ENCODE measurements around the gene NOD1.

NOD1 gene

DNA sequence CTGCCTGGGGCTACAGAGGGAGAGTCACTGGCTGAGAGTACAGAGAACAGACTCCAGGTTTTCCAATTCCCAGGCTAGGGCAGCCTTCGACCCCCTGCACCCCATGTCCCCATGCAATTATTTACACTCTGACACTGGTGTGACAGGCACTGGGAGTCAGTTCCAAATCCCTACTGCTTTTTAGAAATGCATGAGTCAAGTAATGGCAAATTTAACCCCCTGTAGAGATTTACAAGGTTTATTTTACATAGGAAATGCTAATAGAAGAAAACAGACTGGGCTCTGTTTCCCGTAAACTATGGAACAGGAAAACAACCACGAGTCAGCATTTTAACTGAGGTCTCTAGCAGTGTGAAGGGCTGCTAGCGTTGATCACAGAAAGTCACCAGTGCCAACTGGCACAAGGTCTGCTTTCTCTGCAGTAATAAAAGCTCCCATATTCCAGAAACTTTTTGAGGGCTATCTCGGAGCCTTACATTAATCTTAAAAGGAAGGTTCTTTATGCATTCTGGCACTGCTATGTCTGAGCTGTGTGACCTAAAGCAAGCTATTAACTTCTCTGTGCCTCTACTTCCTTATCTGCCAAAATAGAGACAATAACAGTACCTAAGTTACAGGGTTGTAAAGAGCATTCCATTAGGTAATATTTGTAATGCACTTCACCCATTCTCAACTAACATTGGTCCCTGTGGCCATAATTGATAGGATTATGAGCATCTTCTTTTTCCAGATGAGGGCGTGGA is 28.2 kb downstream of the NOD1 start:
- Mint-ChIP-seq H3K27ac (no peak overlapping the region), H3K4me1 (peaks cover 5% of the 10 kb centered on the region), H3K9me3 (no peaks in the 10 kb centered on the region), H3K4me3 (no peak overlapping the region), H3K27me3 (no peaks in the 10 kb centered on the region), H3K36me3 (peaks cover 9% of the 10 kb centered on the region)

DNA sequence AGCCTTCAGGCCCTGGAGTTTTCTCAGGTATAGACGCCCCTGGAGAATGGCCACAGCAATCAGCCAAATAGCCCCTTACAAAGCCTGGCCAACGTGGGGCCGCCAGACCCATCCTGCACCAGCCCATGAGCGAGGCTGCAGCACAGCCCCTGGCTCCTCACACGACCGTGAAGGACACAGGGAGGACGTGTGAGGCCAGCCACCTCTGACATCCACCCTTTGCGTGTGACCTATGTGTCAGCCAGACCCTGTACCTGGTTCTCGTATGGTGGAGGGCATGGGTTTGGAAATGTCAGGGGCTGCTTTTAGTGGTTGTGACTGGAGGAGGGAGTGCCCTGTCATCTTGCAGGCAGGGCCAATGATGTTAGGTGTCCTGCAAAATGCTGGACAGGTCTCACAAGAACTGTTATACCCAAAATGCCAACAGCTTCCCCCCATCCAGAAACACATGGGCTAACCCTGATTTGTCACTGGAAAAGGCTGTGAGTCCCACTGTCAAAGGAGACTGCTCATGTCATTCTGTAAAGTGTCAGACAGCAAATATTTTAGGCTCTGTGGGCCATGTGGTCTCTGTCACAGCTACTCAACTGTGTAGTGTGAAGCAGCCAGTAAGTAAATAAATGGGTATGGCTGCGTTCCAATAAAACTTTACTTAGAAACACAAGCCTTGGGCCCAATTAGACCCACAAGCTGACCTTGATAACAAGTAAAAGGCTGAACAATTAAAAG is 30.0 kb downstream of the NOD1 start:
- no peak overlapping the region for H3K4me3 Mint-ChIP-seq
- H3K36me3 Mint-ChIP-seq, result peaks cover 8% of the 10 kb centered on the region
- no peak overlapping the region for H3K27ac Mint-ChIP-seq
- no peaks in the 10 kb centered on the region for H3K9me3 Mint-ChIP-seq
- H3K4me1 Mint-ChIP-seq, result peaks cover 5% of the 10 kb centered on the region
- no peaks in the 10 kb centered on the region for H3K27me3 Mint-ChIP-seq

DNA sequence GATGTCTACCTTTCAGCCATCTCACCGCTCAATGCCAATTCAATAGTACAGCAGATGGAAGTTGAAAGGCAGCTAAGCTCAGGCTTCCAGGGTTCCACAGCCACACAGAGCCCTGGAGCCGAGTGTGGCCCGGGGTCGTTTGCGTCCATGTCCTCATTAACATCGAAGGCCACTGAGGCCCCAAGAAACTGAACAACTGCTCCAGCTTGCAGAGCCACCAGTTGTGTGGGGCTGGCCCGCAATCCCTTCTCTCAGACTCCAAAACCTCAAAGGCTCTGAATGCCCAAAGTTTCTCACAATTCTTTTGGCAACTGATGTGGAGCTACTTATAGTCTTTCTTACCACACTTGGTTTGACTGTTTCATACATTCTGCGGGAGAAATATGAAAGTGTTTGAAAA is 31.1 kb downstream of the NOD1 start:
- Mint-ChIP-seq H3K27ac (no peak overlapping the region), H3K9me3 (no peaks in the 10 kb centered on the region), H3K4me1 (peaks cover 5% of the 10 kb centered on the region), H3K4me3 (no peak overlapping the region), H3K36me3 (peaks cover 8% of the 10 kb centered on the region), H3K27me3 (no peaks in the 10 kb centered on the region)

DNA sequence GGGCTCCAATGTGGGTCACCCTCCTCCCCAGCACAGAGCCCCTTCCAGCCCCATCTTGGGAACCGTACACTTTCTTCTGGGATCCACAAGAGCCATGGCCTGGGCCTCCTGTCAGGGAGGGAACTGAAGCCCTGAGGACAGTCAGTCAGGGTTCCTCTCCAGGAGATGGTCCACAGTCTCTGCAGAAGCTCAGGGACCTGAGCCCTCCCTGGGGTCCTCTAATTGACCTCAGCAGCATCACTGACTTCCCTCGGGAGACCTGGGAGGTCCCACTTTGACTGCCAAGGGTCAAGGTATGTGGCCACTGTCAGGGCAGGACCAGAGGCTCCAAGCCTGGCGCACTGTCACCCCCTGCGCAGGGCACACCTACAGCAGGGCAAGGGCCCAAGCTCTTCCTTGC is 32.3 kb downstream of the NOD1 start:
- Mint-ChIP-seq H3K27ac (no peak overlapping the region), H3K36me3 (peaks cover 8% of the 10 kb centered on the region), H3K9me3 (no peaks in the 10 kb centered on the region), H3K4me1 (peaks cover 5% of the 10 kb centered on the region), H3K4me3 (no peak overlapping the region), H3K27me3 (no peaks in the 10 kb centered on the region)

DNA sequence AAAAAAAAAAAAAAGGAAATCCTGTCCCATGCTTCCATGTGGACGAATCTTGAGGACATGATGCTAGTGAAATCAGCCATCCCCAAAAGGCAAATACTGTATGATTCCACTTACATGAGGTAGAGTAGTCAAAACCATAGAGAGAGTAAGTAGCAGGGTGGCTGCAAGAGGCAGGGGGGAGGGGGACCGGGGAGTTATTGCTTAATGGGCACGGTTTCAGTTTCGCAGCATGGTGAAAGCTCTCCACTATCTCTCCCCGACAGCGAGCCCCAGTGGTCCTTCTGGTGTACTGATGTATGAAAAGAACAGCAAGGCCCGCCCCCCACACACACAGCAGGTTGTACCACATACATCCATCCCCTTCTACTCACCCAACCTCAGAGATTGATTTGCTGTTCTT is 32.8 kb downstream of the NOD1 start:
- no peaks in the 10 kb centered on the region for H3K9me3 Mint-ChIP-seq
- no peak overlapping the region for H3K4me3 Mint-ChIP-seq
- no peaks in the 10 kb centered on the region for H3K27me3 Mint-ChIP-seq
- H3K36me3 Mint-ChIP-seq, result peaks cover 8% of the 10 kb centered on the region
- peaks cover 5% of the 10 kb centered on the region for H3K4me1 Mint-ChIP-seq
- no peak overlapping the region for H3K27ac Mint-ChIP-seq

DNA sequence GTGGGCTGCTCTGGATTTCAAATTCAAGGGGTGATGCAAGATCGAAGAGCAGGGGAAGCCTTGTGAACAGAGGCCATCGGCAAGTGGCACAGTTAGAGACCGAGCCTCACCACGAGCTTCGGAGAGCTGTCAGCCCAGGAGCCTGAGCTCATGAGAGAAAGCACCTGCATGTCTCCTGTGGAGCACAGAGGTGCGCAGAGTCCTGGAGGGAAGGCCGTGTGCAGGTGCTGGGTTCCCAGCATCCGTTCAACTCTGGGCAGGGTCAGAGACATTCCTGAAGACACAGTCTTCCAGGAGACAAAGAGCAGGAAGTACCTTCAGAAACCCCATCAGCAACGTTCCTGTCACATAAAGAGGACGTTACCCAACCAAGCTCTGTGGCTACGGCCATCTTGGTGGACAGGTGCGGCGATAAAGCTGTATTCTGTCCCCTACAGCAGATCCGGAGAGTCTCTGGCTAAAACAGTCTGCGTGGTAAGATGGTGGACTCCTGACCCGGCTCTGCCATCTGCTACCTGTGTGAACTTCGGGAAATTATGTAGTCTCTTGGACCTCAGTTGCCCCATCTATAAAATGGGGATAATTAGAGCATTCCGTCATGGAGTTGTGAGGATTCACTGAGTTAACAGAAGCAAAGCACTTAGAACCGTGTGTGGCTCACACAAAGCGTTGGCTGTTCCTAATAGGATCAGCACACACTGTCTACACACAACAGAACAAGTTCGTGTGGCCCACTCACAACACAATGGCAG is 40.6 kb downstream of the NOD1 start:
- Mint-ChIP-seq H3K27me3 (no peaks in the 10 kb centered on the region), H3K9me3 (no peaks in the 10 kb centered on the region), H3K4me1 (no peaks in the 10 kb centered on the region), H3K36me3 (peaks cover 13% of the 10 kb centered on the region), H3K4me3 (no peak overlapping the region), H3K27ac (no peak overlapping the region)

DNA sequence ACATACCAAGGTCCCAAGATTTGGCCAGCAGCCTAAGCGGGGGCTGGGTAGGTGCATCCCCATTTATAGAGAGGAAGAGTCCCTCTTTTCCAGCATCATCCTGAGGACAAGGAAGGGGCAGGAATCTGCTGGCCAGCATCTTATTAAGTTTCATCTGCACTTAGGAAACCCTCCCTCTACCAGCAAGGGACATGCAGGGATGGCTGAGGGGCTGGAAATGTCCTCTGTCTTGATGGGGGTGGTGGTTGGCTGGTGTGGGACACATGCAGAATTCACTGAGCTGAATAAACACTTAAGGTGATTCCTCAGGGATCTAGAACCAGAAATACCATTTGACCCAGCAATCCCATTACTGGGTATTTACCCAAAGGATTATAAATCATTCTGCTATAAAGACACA is 42.1 kb downstream of the NOD1 start:
- H3K27me3 Mint-ChIP-seq, result no peaks in the 10 kb centered on the region
- H3K9me3 Mint-ChIP-seq, result no peaks in the 10 kb centered on the region
- no peaks in the 10 kb centered on the region for H3K4me1 Mint-ChIP-seq
- H3K36me3 Mint-ChIP-seq, result peaks cover 15% of the 10 kb centered on the region
- no peak overlapping the region for H3K4me3 Mint-ChIP-seq
- H3K27ac Mint-ChIP-seq, result no peak overlapping the region

DNA sequence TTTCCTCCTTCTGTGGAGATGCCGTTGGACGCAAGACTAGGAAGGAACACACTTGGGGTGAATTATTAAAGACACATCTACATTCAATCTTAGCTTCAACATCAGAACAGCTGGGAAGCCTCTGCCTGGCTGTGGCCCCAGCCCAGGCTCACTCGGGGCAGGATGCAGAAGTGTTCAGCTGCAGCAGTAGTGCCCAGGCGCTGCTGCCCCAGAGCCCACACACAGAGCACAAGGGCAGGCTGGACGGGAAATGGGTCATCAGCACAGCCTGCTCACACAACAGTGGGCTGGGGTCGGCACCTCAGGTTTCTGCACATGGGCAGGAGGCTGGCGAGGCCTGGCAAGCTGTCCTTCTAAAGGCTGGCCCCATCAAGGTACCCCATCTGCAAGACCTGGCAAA is 42.5 kb downstream of the NOD1 start:
- Mint-ChIP-seq H3K4me1 (no peaks in the 10 kb centered on the region), H3K27ac (no peak overlapping the region), H3K4me3 (no peak overlapping the region), H3K36me3 (peaks cover 15% of the 10 kb centered on the region), H3K9me3 (no peaks in the 10 kb centered on the region), H3K27me3 (no peaks in the 10 kb centered on the region)

DNA sequence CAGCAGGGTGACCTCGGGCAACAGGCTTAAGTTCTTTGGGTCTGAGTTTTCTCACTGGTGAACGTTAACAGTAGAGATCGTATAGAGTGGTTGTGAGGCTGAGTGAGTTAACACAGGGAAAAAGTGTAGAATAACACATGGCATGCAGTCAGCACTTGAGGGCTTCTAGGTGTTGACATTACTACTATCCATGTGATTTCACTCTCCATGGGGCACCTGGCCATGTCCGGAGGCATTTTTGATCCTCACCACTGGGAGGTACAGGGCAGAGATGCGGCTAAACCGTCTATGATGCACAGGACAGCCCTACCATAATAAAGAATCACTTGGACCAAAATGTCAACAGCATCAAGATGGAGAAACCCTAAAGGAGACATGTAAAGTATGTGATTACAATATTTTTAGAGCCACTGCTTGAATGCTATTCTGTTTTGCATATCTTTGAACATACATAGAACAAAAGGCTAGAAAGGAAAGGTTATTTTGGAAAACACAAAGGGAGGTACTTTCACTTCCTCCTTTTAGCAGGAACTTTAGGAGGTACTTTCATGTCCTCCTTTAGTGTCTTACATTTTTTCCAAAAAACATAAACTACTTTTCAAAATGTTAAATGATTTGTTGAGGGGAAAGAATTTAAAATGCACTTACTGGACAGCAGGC is 44.3 kb downstream of the NOD1 start:
- Mint-ChIP-seq H3K4me3 (no peak overlapping the region), H3K9me3 (no peaks in the 10 kb centered on the region), H3K36me3 (peaks cover 15% of the 10 kb centered on the region), H3K4me1 (no peaks in the 10 kb centered on the region), H3K27ac (no peak overlapping the region), H3K27me3 (no peaks in the 10 kb centered on the region)

DNA sequence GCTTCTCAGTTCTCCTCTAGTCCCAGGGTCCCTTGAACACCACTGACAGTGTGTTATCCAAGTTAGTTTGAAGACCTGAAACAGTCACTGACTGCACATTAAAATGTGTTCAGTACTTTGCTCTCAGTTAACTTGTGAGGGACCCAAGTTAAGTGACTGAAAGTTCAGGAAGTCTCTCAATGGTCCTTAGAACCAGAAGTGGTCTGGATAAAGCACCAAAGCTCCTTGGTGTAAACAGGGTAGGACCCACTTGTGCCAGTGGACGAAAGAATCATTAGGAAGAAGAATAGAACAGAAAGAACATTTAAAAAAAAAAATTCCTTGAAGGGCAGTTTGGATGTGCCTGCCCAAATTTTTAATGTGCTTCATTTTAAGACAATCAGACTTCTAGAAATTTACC is 45.1 kb downstream of the NOD1 start:
- Mint-ChIP-seq H3K36me3 (peaks cover 12% of the 10 kb centered on the region), H3K27me3 (no peaks in the 10 kb centered on the region), H3K4me1 (no peaks in the 10 kb centered on the region), H3K4me3 (no peak overlapping the region), H3K9me3 (no peaks in the 10 kb centered on the region), H3K27ac (no peak overlapping the region)

DNA sequence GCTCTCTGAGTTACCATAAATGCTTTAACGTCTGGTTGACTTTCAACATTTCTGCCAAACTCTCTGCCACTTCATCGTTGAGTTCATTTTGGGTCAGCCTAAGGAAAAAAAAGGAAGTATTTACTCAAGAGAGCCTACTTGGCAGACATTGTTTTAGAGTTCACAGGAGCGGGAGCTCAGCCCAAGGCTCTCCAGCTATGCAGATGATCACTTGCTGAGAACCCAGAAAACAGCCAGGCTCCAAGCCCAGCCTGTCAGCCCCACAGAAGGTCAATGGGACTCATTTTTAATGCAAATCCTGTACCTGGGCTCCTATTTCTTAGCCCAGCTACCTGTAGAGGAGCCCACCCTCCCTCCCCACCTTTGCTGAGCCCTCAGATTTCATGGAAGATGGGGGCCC is 45.5 kb downstream of the NOD1 start:
- Mint-ChIP-seq H3K4me3 (no peak overlapping the region), H3K36me3 (peaks cover 12% of the 10 kb centered on the region), H3K27ac (no peak overlapping the region), H3K4me1 (no peaks in the 10 kb centered on the region), H3K9me3 (no peaks in the 10 kb centered on the region), H3K27me3 (no peaks in the 10 kb centered on the region)

DNA sequence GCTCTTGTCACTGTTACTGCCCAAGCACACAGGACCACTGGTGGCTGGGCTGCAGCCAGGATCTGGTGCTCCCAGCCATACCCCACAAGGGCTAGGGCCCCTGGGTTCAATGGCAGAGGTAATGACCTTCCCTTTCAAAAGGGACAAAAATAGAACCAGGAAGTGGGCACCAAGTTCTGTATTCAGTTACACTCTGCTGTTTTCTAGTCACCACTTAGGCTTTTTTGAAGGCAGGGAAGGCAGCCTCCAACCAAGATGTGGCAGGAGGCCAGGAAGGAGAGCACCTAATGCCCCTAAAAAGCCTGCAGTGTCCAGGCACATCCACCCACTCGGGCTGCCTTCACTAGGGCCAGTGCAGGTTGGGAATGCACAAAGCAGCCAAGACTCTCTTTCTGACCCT is 47.8 kb downstream of the NOD1 start:
- no peaks in the 10 kb centered on the region for H3K9me3 Mint-ChIP-seq
- no peaks in the 10 kb centered on the region for H3K27me3 Mint-ChIP-seq
- H3K4me3 Mint-ChIP-seq, result no peak overlapping the region
- H3K27ac Mint-ChIP-seq, result no peak overlapping the region
- H3K4me1 Mint-ChIP-seq, result no peaks in the 10 kb centered on the region
- peaks cover 6% of the 10 kb centered on the region for H3K36me3 Mint-ChIP-seq

DNA sequence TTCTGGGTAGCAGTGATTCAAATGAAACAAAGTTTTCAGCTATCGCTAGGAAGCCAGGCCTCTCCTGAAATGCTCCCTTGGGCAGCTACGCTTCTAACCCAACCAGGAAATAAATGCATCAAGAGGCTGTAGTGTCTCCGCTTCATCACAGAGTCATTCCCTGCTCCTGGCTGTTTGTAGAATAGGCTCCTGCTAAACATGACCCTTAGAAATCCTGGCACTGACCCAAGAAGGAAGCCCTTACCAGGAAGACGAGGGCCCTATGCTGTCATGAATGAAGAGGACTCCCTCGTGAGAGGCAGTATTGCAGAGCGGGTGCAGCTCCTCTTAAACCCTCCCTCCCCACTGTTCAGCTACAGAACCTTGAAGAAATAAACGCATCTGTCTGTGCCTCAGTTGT is 48.3 kb downstream of the NOD1 start:
- no peaks in the 10 kb centered on the region for H3K4me1 Mint-ChIP-seq
- H3K27ac Mint-ChIP-seq, result no peak overlapping the region
- H3K9me3 Mint-ChIP-seq, result no peaks in the 10 kb centered on the region
- H3K27me3 Mint-ChIP-seq, result no peaks in the 10 kb centered on the region
- peaks cover 6% of the 10 kb centered on the region for H3K36me3 Mint-ChIP-seq
- H3K4me3 Mint-ChIP-seq, result no peak overlapping the region

DNA sequence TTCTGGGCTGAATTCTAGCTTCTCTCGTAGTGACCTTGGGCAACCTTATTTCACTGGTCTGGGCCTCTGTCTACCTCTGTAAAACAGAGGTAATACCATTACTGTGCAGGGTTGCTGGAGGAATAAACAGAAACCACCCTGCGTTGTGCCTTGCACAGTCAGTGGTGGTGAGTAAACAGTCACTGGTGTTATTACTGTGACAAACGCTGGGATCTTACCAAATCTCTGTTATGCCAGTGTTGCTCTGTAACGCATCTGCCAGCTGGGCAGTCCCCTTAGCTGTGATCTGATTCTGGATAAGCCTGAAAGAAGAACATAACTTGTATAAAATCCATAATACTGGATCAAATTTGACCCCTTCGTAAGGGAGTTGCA is 49.4 kb downstream of the NOD1 start:
- Mint-ChIP-seq H3K27me3 (no peaks in the 10 kb centered on the region), H3K4me1 (no peaks in the 10 kb centered on the region), H3K4me3 (no peak overlapping the region), H3K9me3 (no peaks in the 10 kb centered on the region), H3K36me3 (peaks cover 6% of the 10 kb centered on the region), H3K27ac (no peak overlapping the region)

DNA sequence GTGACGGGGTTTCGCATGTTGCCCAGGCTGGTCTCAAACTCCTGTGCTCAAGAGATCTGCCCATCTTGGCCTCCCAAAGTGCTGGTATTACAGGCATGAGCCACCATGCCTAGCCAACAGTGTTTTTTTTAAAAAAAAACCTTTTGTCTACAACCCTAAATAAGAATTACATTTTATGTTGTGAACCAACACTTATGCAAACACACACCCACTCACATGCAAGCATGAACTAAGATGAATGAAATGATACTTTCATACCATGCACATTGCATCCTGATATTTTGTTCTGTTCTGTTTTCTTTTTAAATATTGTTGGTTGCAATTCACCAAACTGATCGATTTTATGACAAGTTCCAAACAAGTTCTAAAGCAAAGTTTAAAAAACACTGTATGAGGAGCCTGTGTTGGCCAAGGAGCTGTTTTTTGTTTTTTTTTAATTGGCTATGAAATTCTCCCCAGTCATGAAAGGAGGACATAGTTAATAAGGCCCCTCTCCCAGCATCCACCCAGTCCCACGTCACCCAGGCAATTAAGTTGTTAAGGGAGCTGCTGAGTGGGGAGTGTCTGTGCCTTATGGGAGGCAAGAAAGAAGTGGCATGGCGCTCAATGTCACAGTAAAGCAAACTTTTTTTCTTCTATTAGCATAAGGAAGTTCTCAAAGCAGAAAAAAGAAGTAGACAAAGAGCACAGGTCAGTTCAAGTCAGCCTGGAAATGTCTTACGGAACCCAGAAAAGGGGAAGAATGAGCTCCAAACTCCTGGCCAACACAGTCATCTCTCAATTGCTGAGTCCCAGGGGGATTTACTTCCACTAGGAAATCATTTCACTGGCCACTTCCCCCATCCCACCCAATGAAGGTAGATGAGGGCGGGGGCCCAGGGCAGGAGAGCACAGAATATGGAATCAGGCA is 50.1 kb downstream of the NOD1 start:
- Mint-ChIP-seq H3K4me3 (no peak overlapping the region), H3K27me3 (no peaks in the 10 kb centered on the region), H3K36me3 (peaks cover 4% of the 10 kb centered on the region), H3K27ac (no peak overlapping the region), H3K4me1 (no peaks in the 10 kb centered on the region), H3K9me3 (no peaks in the 10 kb centered on the region)

Measured in activated naive CD4-positive, alpha-beta T cell treated with anti-CD3 and anti-CD28 coated beads, Interleukin-2, amount 50 U/mL, for 24 hours (primary cell).